Small intestine (tissue), 7 donors: ENCODE results near the gene SYNCRIP. TPM values are rescaled to one million over a fixed set of nuclear protein-coding genes. Genes with fewer than 3 reads are reported as not detected.
"Not testable (repeated sequence)": the region's sequence is repeated elsewhere in the genome, so short reads cannot be mapped to it uniquely, and the experiment has no call there.

Experiments used
- DNase-seq, 2 donors: peaks; one replicate each; pipeline versions ENCODE4 v3.0.0 to v3.0.0-alpha.2; 2013
- FAIRE-seq: peaks from 2 replicates; lab custom pipeline; 2012; peaks lifted over from hg19 to GRCh38; lab: Jason Lieb, UNC
- H3K27ac ChIP-seq, 3 donors: one replicate each; pipeline ENCODE4 v1.5.1; 2013; ENCODE audit warnings: low read length in 2 of 3, mild to moderate bottlenecking in 2 of 3, control low read depth in 1 of 3, inconsistent platforms in 1 of 3, low read depth in 1 of 3, moderate library complexity in 1 of 3
- H3K27me3 ChIP-seq, 3 donors: one replicate each; pipeline ENCODE4 v1.6.1; 2013; ENCODE audit warnings: low read length in 3 of 3, inconsistent platforms in 1 of 3; ENCODE audit not compliant: control insufficient read depth in 3 of 3, insufficient read depth in 3 of 3
- H3K36me3 ChIP-seq, 3 donors: one replicate each; pipeline ENCODE4 v1.6.1; 2013; ENCODE audit warnings: low read length in 3 of 3, inconsistent platforms in 1 of 3, low read depth in 1 of 3, mild to moderate bottlenecking in 1 of 3, moderate library complexity in 1 of 3; ENCODE audit not compliant: control insufficient read depth in 3 of 3, insufficient read depth in 2 of 3
- H3K4me1 ChIP-seq, 3 donors: one replicate each; pipeline ENCODE4 v1.6.1; 2013; ENCODE audit warnings: low read length in 2 of 3, inconsistent platforms in 1 of 3, low read depth in 1 of 3, mild to moderate bottlenecking in 1 of 3, moderate library complexity in 1 of 3; ENCODE audit not compliant: control insufficient read depth in 3 of 3, insufficient read depth in 2 of 3
- H3K4me3 ChIP-seq, 3 donors: one replicate each; pipeline ENCODE4 v1.5.1; 2013; ENCODE audit warnings: low read length in 3 of 3, control low read depth in 1 of 3, inconsistent platforms in 1 of 3, low read depth in 1 of 3, mild to moderate bottlenecking in 1 of 3, moderate library complexity in 1 of 3
- H3K9me3 ChIP-seq, 2 donors: one replicate each; pipeline ENCODE4 v1.6.1; 2013; ENCODE audit warnings: low read depth in 1 of 2, low read length in 1 of 2; ENCODE audit not compliant: control insufficient read depth in 2 of 2, insufficient read depth in 1 of 2
- WGBS, 3 donors: extraction: QIAGEN DNeasy Blood & Tissue Kit; methylation state at CpG; one replicate each; pipeline ENCODE4 v1.1.7; 2013; 5-methylcytosine and 5-hydroxymethylcytosine counted together
- polyA plus RNA-seq, 4 donors: library from polyadenylated mRNA; stranded (reverse) in 3 of 4; unstranded in 1 of 4; fragments of 200-250 nt in 3 of 4; fragments of 120-200 nt in 1 of 4; gene quantifications; one replicate each; pipeline versions ENCODE4 v1.2.1 to v1.2.3, GENCODE V29; 2013
- donor health status: healthy with polysubstance abuse.
- donor health status: control.
- donor health status: control.
- donor health status: Bipolar disorder and iron deficiency.
- donor health status: healthy.

Gene SYNCRIP
- polyA plus RNA-seq, 4 donors = 23.0 to 96.6 (median 41.4) TPM

DNA sequence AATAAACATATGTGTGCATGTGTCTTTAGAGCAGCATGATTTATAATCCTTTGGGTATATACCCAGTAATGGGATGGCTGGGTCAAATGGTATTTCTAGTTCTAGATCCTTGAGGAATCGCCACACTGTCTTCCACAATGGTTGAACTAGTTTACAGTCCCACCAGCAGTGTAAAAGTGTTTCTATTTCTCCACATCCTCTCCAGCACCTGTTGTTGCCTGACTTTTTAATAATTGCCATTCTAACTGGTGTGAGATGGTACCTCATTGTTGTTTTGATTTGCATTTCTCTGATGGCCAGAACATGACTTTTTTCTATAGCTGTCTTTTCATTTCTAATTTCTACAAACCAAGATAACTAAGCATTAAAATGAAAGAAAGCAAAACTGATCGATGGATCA is 78.5 kb downstream of the SYNCRIP start:
- DNase-seq, H3K4me3 ChIP-seq, H3K4me1 ChIP-seq, FAIRE-seq, H3K27me3 ChIP-seq, H3K27ac ChIP-seq, H3K9me3 ChIP-seq: not testable (repeated sequence)
- peaks cover 0 to 26% (median 6%) of the 10 kb centered on the region in 3 donors for H3K36me3 ChIP-seq
- WGBS, 3 donors = 97 to 100% (median 97%) methylated on average over 1 of the region's 2 CpGs

Other genes starting within 250 kb of the SYNCRIP start
- 10 to 100 TPM in 2 of 4 donors, 1 to 10 TPM in 2; 5.5 to 24.9 (median 8.8) TPM for gene NT5E, start 192.8 kb downstream of the SYNCRIP start, polyA plus RNA-seq
- 10 to 100 TPM; 43.2 to 98.4 (median 54.0) TPM for gene SNX14, start 49.0 kb downstream of the SYNCRIP start, polyA plus RNA-seq